T-helper 1 cell treated with Interleukin-12 subunit alpha and Interleukin-12 subunit beta and Interleukin-4 antibody, amounts not matched to agents 30 ng/mL and 1 ng/mL, for 36 hours (primary cell): ENCODE results near the gene FAM131B. TPM values are rescaled to one million over a fixed set of nuclear protein-coding genes. Genes with fewer than 3 reads are reported as not detected.
"Not testable (repeated sequence)": the region's sequence is repeated elsewhere in the genome, so short reads cannot be mapped to it uniquely, and the experiment has no call there.

Source experiments
- intact Hi-C: fragments of 100-400 bp; cut with micrococcal nuclease; formaldehyde crosslinking; loops from one replicate; pipeline ENCODE4 v1.15.1; 2024
- total RNA-seq: library from RNA; stranded (reverse); gene quantifications from 2 replicates; pipeline ENCODE4 v1.2.3, GENCODE V29; 2022

Gene FAM131B
- total RNA-seq, 1 donor from 2014 or later, result 0.37 TPM

GRCh38 chr7:143395187-143396149, 33.0 kb upstream of the FAM131B start:
- intact Hi-C loops, result no loop called here

GRCh38 chr7:143394777-143395176, 32.3 kb upstream of the FAM131B start:
- intact Hi-C loops, result no loop called here

- intact Hi-C loops, result no loop called here
These were observed 31.6 kb upstream of the FAM131B start for GRCh38 chr7:143394068-143394467.

GRCh38 chr7:143393267-143394041, 30.9 kb upstream of the FAM131B start:
- intact Hi-C loops, result no loop called here

GRCh38 chr7:143392875-143393266, 30.4 kb upstream of the FAM131B start:
- intact Hi-C loops, result no loop called here

- intact Hi-C loops, result not testable (repeated sequence)
These were observed 29.9 kb upstream of the FAM131B start for GRCh38 chr7:143392427-143392826.

GRCh38 chr7:143391462-143392404, 29.2 kb upstream of the FAM131B start:
- intact Hi-C loops, result no loop called here

GRCh38 chr7:143390773-143391317, 28.3 kb upstream of the FAM131B start:
- intact Hi-C loops, result no loop called here

- intact Hi-C loops, result no loop called here
These were observed 27.7 kb upstream of the FAM131B start for GRCh38 chr7:143390104-143390772.

- intact Hi-C loops, result loop anchor here (10.0 kb wide), 2 partner anchors 1425 to 1685 kb away; partner anchors contain the start of genes DENND11 and WEE2
These were observed 27.0 kb upstream of the FAM131B start for GRCh38 chr7:143389316-143390103.

- intact Hi-C loops, result loop anchor here (10.0 kb wide), 2 partner anchors 1426 to 1684 kb away; partner anchors contain the start of genes DENND11 and WEE2
These were observed 26.1 kb upstream of the FAM131B start for GRCh38 chr7:143388491-143389101.

- intact Hi-C loops, result loop anchor here (10.0 kb wide), 2 partner anchors 1427 to 1683 kb away; partner anchors contain the start of genes DENND11 and WEE2
These were observed 25.5 kb upstream of the FAM131B start for GRCh38 chr7:143388051-143388450.

- intact Hi-C loops, result loop anchor here (10.0 kb wide), 2 partner anchors 1427 to 1683 kb away; partner anchors contain the start of genes DENND11 and WEE2
These were observed 24.9 kb upstream of the FAM131B start for GRCh38 chr7:143387156-143387975.

GRCh38 chr7:143385891-143386781, 23.6 kb upstream of the FAM131B start:
- intact Hi-C loops, result loop anchor here (10.0 kb wide), 2 partner anchors 1429 to 1681 kb away; partner anchors contain the start of genes DENND11 and WEE2

GRCh38 chr7:143384661-143385631, 22.4 kb upstream of the FAM131B start:
- intact Hi-C loops, result loop anchor here (1.0 to 10.0 kb wide), 3 partner anchors 22 to 1680 kb away; partner anchors contain the start of genes DENND11 and WEE2
